GM12801 (cell line): ENCODE measurements around the gene CNOT10.

Source experiments
- CTCF ChIP-seq: IDR thresholded peaks from one replicate; pipeline ENCODE4 v1.5.1; 2011; ENCODE audit warnings: control low read depth; ENCODE audit not compliant: insufficient read length; ENCODE audit errors: extremely low read depth

Gene CNOT10, protein sequence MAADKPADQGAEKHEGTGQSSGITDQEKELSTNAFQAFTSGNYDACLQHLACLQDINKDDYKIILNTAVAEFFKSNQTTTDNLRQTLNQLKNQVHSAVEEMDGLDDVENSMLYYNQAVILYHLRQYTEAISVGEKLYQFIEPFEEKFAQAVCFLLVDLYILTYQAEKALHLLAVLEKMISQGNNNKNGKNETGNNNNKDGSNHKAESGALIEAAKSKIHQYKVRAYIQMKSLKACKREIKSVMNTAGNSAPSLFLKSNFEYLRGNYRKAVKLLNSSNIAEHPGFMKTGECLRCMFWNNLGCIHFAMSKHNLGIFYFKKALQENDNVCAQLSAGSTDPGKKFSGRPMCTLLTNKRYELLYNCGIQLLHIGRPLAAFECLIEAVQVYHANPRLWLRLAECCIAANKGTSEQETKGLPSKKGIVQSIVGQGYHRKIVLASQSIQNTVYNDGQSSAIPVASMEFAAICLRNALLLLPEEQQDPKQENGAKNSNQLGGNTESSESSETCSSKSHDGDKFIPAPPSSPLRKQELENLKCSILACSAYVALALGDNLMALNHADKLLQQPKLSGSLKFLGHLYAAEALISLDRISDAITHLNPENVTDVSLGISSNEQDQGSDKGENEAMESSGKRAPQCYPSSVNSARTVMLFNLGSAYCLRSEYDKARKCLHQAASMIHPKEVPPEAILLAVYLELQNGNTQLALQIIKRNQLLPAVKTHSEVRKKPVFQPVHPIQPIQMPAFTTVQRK

GRCh38 chr3:32684800-32685542, at the start of gene CNOT10:
Gene CNOT10, plus strand, starts transcription at chr3:32685188. Its CDS starts 273 bp downstream, at chr3:32685461.
- no peak for TF ChIP-seq CTCF

GRCh38 chr3:32640939-32641338, 44.0 kb upstream of the CNOT10 start:
- no peak for TF ChIP-seq CTCF

GRCh38 chr3:32641356-32641755, 43.6 kb upstream of the CNOT10 start:
- TF ChIP-seq CTCF, result no peak

DNA sequence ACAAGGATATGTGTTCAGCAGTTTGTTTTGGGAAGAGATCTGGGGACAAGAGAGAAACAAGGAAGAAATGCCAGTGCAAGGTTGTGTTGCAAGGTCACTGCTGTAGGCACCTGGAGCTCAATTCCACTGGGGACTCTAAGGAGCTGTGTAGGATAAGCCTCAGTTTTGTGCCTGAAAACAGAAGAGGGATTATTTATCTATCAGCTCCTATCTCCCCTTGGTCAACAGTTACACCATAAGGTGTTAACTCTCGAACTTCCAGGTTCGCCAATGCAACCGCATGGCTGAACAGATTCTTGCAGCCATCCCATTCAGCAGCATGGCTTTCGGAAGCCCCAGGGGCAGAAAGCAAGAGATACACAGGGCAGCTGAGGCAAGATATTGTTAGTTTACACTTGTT, 41.6 kb upstream of the CNOT10 start:
- TF ChIP-seq CTCF, result no peak

DNA sequence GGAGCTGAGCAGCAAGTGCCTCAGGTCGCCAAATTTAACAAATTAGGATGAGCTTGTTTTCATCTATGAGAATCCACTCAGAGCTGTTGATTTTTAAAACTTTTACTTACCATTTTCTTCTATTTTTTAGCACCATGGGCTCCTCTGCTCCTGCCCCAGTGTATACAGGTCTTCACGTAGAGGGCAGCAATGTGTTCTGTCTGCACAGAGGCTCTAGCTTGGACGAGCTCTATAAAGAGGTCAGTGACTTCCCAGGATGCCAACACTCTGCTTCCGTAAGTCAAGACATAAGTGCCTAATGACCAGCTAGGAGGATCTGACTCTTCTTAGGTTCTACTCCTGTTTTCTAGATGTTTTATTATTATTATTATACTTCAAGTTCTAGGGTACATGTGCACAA, 41.2 kb upstream of the CNOT10 start:
- no peak for TF ChIP-seq CTCF

DNA sequence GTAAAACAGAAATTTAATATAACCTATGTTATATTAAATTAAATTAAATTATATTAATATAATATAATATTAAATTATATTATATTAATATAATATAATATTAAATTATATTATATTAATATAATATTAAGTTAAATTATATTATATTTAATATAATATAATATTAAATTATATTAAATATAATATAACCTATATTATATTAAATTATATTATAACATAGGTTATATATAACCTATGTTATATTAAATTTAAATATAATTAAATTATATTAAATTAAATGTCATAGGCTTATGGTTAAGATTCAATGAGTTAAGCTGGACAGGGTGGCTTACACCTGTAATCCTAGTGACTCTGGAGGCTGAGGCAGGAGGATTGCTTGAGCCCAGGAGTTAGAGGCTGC, 40.6 kb upstream of the CNOT10 start:
- TF ChIP-seq CTCF, result no peak

DNA sequence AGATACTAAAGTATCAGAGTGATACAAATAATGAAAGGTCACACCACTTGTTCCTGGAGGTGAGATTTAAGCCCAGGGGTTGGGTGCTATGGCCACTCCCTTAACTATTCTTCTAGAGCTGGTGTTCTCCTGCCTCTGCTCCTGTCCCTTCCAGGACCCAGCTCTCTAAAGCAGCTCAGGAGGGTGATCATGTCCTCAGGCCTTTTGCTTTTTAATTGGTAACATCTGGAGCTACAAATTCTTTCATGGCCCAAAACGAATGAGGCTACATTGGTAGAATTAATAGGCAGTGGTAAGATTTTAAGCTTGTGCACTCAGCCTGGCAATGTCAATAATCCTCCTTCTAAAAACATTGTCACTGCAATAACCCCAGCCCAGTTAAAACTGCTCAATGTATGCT, 38.2 kb upstream of the CNOT10 start:
- no peak for TF ChIP-seq CTCF
